NCI-H1105 (cell line): ENCODE data around the gene CFAP161.
"Not testable (repeated sequence)": the region's sequence is repeated elsewhere in the genome, so short reads cannot be mapped to it uniquely, and the experiment has no call there.

Experiments used
- DNase-seq: peaks from one replicate; lab custom pipeline; 2025; lab: John Stamatoyannopoulos, UW

CFAP161 gene

GRCh38 chr15:81107889-81108288 lies 26.2 kb upstream of the CFAP161 start:
- no peak for DNase-seq

GRCh38 chr15:81108427-81108826 lies 25.6 kb upstream of the CFAP161 start:
- no peak for DNase-seq

- DNase-seq, result no peak
Observed at GRCh38 chr15:81111018-81111417, 23.1 kb upstream of the CFAP161 start.

- no peak for DNase-seq
Observed at GRCh38 chr15:81111510-81112470, 22.3 kb upstream of the CFAP161 start.

DNA sequence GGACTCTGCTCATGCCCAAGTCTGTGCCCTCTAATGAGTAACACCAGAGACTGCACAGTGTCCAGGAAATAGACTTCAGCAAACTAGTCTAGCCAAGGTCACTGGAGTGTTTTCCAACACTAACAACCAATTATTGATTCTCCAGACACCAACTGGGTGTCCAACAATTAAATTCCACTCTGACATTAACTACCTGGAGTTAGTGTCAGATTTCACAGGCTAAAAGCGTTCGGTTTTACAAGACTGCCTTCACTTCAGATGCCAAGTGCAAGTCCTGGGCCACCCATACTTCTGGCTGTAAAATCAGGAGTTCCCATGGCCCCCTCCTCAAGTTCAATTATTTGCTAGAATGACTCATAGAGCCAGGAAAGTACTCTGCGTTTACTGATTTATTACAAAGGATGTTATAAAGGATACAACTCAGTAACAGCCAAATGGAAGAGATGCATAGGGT lies 20.8 kb upstream of the CFAP161 start:
- DNase-seq, result no peak

GRCh38 chr15:81113861-81114291 lies 20.2 kb upstream of the CFAP161 start:
- no peak for DNase-seq

GRCh38 chr15:81115054-81115939 lies 18.8 kb upstream of the CFAP161 start:
- DNase-seq, result no peak

DNA sequence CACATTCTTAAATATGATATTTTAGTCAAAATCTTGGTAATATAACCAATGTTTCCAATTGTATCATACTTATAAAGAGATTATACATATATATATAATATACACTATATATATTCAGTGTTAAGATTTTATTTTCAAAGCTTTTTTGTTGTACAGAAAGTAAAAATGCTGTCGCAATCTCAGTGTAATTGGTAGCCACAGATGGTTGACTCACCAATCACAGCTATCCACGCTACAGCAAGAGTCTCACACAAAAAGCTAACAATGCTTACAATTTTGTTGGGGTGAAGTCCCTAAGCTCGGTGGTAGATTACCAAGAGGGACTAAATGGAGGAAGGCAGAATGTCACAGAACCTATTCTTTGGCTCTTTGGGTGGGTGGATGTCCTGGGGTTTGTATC lies 16.9 kb upstream of the CFAP161 start:
- DNase-seq, result no peak

DNA sequence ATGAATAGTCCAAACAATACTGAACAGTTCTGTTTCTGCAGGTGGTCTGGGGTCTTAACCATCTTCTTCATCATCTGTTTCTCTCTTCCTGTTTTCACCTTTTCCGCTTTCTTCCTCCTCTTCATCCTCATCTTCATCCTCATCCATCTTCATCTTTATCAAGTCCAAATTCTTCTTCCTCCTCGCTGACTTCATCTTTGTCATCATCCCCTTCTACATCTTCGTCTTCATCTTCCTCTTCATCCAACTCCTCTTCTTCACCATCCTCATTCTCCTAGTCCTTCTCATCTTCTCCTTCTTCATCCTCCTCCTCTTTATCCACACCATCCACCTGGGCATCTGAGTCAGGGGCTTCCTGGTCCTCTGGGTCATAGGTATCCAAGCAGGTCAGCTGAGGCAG lies 16.5 kb upstream of the CFAP161 start:
- DNase-seq, result no peak

DNA sequence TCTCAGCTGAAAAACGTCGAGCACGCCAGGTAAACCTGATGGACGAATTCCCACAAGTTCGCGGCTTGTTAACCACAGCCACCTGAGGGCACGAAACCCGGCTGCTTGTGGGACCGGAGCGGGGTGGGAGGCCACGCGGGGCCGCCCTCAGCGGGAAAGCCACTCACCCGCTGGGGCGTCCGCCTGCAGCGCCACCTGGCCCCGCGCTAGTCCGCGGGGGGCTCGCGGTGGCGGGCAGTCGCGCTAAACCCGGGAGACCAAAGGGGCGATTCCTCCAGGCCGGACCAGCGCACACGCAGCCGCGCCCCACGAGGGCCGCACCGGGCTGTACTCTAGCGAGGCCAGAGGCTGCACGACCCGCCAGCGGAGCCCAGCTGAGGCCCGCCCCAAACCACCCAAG lies 15.7 kb upstream of the CFAP161 start:
- DNase-seq, result no peak

DNA sequence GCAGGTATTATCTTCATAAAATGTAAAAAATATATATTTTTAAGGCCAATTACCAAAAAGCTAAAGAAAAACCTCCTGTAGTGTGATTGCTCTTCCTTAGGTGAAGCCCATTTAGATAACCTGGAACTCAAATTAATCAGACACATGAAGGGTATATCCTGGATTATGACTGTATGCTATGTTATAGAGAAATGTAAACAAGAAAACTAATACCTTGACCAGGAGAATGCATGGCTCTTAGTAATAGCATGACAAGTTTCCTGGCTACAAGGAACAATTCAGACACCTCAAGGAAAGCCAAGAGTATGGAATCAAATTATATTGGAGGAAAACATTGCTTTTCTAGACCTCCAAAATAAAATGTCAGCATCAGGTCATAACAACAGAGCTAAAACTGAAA lies 14.0 kb upstream of the CFAP161 start:
- DNase-seq, result no peak

- no peak for DNase-seq
Observed at GRCh38 chr15:81126892-81127291, 7.2 kb upstream of the CFAP161 start.

DNA sequence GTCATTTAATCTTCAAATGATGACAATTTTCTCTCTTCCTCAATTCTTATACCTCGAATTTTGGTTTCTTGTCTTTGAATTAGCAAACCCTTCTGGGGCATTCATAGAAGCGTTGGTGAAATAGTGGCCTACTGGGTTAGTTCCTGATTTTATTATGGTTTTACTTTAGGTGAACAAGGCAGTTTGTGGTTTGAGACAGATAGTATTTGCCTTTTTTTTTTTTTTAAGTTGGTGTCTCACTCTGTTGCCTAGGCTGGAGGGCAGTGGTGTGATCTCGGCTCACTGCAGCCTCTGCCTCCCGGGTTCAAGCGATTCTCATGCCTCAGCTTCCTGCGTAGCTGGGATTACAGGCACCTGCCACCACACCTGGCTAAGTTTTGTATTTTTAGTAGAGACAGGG lies 7.4 kb downstream of the CFAP161 start:
- not testable (repeated sequence) for DNase-seq

- DNase-seq, result no peak
Observed at GRCh38 chr15:81146006-81146405, 11.9 kb downstream of the CFAP161 start.

GRCh38 chr15:81146466-81146865 lies 12.4 kb downstream of the CFAP161 start:
- DNase-seq, result no peak

- no peak for DNase-seq
Observed at GRCh38 chr15:81151389-81151788, 17.3 kb downstream of the CFAP161 start.

DNA sequence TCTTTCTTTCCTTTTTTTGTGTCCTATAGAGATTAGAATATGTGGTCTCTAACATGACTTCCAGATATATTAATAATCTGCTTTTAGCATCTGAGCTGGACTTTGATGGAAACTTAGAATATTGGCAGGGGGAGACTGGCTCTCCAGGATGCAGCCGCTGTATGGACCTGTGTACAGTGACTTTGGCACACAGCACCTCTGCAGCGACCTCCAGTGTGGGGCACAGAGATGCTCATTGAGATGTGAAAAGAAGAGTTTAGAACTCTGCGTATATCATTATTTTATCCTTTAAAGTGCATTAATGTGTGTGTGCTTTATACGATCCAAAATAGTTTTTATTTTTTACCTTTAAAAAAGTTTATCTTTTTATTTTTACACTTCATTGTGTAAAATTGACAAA lies 18.3 kb downstream of the CFAP161 start:
- no peak for DNase-seq

DNA sequence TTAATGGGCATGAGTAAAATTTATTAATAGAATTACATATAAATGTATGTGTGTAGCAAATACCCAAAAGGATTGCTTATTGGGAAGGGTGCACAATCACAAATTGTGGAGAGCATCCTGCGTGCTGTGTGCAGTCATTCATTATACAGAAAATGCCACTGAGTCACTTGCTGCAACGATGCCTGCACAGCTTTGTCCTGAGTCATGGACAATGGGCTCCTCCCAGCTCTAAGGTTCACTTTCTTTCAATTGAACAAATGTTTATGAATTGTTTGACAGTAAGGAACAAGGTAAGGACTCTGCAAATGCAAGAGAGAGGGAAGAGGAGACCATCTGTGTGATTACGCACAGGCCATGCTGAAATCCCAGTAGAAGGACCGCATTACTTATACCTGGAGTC lies 18.7 kb downstream of the CFAP161 start:
- no peak for DNase-seq

GRCh38 chr15:81155375-81156218 lies 21.5 kb downstream of the CFAP161 start:
- no peak for DNase-seq

DNA sequence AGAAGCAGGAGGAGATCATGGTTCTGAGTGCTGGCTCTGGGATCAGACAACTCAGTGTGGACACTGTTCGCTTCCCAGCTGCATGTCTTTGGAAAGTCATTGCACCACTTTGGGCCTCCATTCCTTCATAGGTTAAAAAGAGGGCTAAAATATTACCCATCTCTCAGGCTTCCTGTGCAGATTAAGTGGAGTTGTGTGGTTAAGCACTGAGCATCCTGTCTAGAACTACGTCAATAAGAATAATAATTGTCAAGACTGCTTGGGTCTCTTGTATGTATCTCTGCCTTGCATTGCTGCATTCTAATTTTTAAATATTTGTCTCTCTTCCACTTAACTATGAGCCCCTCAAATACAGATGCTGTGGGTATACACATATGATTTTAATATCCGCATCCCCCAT lies 22.3 kb downstream of the CFAP161 start:
- DNase-seq, result no peak

DNA sequence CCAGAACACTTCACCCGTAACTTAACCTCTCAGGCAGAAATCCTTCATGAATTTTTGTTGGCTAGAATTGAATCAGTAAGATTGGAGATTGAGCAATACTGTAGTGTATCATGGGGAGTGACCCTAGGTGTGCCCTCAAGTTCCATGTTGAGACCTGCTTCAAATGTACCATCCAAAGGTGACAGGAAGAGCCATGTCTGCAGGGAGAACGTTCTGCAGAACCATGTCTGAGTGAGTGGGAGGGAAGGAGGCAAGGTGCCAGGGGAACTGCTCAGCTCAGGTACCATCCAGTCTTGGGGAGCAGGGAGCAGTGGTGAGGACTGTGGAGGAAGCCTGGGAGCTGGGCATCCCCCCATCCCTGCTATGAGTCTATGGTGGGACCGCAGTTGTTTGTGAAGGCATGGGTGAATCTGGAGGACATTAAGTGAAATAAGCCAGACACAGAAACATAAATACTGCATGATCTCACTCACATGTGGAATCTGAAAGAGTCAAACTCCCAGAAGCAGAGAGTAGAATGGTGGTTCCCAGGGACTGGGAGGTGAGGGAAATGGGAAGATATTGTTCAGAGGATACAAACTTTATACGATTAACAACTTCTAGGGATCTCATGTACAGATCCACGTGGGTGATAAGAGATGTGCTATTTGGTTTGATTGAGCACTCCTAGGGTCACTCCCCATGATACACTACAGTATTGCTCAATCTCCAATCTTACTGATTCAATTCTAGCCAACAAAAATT lies 23.3 kb downstream of the CFAP161 start:
- no peak for DNase-seq
